Stimulated activated CD8-positive, alpha-beta memory T cell treated with anti-CD3 and anti-CD28 coated beads, Interleukin-7, amount 100 ng/mL, for 4 hours (primary cell): Measurements from ENCODE around the gene MAB21L4.

ENCODE experiments used
- DNase-seq, 2 donors: peaks; one replicate each; pipeline ENCODE4 v3.0.0-alpha.2; 2020; ENCODE audit warnings: low read depth in 2 of 2

Gene MAB21L4

DNA sequence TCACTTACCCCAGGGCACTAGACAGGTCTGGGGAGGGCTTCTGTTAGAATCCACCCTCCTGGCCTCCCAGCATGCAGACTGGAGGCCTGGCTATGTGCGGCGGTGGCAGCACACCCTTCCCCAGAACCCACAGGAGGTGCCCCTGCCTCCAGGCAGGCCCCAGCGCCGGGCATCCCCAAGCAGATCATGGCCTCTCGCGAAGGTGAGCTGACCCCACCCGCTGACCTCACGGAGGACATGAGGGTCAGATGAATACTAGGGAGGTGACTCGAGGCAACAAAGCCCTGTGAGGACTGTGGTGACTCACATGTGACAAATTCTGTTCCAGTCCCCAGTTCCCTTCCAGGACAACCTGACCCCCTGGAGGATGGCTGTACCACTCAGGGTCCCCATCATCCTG lies 1.9 kb downstream of the MAB21L4 start:
- DNase-seq = no peak

- peak in 1 of 2 donors; percentile 46 for DNase-seq
Observed at GRCh38 chr2:240893363-240893844, 2.6 kb downstream of the MAB21L4 start.

GRCh38 chr2:240892925-240893324 lies 3.0 kb downstream of the MAB21L4 start:
- DNase-seq = no peak

GRCh38 chr2:240892356-240892755 lies 3.6 kb downstream of the MAB21L4 start:
- DNase-seq = no peak

- DNase-seq = no peak
Observed at GRCh38 chr2:240891492-240892340, 4.2 kb downstream of the MAB21L4 start.

DNA sequence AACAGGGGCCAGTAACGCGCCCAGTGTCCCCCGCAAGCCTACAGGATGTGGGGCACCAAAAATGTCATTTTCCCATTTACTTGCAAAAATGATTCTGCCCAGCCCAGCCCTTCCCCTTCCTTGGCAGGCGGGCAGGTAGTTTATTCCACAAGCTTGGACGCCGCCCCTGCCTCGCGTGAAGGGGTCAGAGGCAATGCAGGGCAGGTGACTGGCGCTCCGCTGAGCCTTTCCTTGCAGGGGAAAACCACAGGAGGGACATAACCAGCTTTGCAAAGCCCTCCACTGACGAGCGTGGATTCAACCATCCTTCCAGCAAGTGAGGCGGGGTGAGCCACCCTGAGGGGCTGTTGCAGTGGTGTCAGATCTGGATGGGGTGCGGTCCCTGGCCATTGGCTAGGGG lies 5.3 kb downstream of the MAB21L4 start:
- no peak for DNase-seq

- DNase-seq = no peak
Observed at GRCh38 chr2:240889601-240890560, 6.1 kb downstream of the MAB21L4 start.

DNA sequence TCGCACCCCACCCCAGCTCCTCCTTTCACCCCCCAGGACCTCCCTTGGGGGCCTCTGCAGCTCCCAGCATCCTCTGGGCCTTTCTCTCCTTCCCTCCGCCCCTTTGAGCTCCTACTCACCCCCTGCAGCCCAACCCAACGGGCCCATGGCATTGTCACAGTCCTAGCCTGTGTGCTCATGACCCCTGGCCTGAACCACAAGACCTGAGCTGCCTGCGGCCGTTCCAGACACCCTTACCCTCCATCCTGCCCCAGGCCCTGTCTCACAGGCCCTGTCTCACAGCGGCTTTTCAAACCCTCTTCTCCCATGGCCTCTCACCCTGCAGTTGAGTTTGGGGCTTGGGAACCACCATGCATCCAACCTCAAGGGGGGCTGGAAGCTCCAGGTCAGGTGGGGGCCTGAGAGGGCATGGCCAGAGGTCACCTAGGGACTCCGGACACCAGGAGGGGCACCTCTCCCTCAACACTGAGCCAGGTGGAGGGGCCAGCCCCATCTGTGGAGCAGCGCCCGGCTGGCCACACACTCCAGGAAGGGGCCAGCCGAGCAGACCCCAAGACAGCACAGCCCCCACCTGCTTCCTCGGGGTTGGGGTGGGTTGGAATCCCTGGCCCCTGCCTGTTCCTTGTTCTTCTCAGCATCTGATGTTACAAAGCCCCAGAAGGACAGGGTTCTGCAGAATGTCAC lies 6.9 kb downstream of the MAB21L4 start:
- DNase-seq = no peak

- no peak for DNase-seq
Observed at GRCh38 chr2:240888130-240888889, 7.6 kb downstream of the MAB21L4 start.

DNA sequence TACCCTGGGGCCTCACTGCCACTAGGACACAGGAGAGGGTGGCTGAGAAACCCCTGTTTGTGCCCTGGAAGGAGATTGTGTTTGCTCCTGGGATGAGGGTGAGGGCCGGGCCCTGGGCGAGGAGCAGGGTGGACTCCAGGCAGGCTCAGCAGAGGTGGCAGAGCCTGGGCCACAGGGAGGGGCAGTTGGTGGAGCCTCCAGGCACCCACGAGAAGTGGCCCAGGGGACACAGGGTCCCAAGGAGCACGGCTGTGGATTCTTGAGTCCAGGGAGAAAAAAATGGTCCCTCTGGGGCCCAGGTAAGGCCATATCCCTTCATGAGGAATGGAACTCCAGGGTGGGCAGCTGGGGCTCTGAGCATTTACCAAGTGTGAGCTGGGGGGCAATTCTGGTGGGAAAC lies 8.3 kb downstream of the MAB21L4 start:
- DNase-seq = no peak

- DNase-seq = no peak
Observed at GRCh38 chr2:240886678-240887609, 9.0 kb downstream of the MAB21L4 start.

GRCh38 chr2:240886023-240886565 lies 9.9 kb downstream of the MAB21L4 start:
- no peak for DNase-seq

DNA sequence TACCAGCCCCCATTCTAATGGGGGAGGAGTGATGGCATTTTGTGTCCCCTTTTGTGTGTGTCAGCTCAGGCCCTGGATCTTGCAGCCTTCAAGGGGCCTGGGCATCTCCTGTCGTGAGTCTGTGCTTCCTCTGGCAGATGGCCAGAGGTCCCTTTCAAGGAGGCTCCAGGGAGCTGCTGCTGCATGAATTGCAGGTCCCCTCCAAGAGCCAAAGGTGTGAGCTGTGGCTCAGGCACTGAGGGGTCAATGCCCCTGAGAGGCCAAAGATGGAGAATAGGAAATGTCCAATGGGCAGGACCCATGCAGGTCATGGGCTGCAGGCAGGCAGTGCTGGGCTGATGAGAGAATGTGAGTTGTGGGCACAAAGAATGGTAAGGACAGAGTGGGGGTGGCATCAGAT lies 10.4 kb downstream of the MAB21L4 start:
- DNase-seq = no peak

GRCh38 chr2:240884745-240885144 lies 11.2 kb downstream of the MAB21L4 start:
- no peak for DNase-seq

- DNase-seq = no peak
Observed at GRCh38 chr2:240884221-240884620, 11.7 kb downstream of the MAB21L4 start.

DNA sequence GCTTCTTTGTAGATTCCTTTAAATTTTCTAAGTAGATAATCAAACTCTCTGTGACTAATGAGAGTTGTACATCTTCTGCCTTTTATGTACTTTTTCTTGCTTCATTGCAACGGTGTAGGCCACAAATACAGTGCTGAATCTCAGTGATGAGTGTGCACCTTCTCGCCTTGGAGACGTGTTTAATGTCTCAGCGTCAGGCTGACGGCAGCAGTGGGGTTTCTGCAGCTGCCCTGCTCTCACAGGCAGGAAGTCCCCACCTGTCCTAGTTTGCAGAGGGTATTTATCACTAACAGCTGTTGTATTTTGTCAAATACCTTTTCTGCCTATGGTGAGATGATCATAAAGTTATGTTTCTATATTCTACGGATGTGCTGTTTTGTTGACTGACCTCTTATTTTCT lies 14.0 kb downstream of the MAB21L4 start:
- DNase-seq = no peak

DNA sequence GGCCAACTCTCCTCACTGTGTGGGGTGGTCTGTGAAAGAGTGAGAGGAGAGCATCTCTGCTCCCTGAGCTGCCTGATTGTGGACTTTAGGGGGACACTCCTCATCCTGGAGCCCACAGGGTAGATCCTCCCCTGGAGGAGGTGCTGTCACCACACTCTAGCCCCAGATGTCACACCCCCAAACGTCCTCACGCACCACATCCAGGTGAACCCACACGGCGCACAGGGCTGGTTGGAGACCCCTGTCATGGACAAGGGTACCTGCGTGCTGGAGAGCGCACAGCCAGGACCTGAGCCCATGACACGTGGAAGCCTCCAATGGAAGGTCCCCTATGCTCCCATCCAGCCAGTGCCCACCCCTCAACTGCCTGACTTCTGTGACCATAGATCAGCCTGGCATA lies 16.9 kb downstream of the MAB21L4 start:
- no peak for DNase-seq

DNA sequence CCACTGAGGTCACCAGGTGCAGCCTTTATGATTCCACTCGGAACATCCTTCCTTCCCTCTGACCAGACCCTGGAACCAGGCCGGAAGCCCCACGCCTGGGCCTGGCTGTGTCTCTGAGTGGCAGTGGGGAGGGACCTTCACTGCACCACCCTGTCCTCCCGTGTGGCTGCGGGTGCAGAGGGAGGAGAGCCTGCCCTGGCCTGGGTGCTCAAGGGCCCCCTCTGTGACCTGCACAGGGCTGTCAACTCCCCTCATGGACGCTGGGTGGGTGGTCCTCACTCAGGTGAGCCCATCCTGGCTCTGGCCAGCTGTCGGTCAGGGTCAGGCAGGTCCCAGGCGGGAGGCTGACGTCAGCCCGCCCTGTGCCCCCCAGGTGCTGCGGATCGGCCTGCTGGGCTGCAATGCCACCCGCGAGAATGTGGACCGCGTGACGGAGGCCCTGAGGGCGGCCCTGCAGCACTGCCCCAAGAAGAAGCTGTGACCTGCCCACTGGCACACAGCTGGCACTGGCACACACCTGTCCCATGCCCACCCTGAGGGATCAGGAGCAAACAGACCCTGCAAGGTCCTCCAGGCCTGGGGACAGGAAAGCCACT lies 17.5 kb downstream of the MAB21L4 start:
- DNase-seq = no peak
